ENCODE measurements around the gene FBL. TPM values are rescaled to one million over a fixed set of nuclear protein-coding genes. Genes with fewer than 3 reads are reported as not detected.

Gene FBL
- total and polyA plus RNA-seq, 10 of the 15 experiments (the other 5 are each of a cell fraction or from before 2014, with no cell fraction given), result 156 to 1,083 (median 478) TPM

- TF ChIP-seq, protein P1, sequence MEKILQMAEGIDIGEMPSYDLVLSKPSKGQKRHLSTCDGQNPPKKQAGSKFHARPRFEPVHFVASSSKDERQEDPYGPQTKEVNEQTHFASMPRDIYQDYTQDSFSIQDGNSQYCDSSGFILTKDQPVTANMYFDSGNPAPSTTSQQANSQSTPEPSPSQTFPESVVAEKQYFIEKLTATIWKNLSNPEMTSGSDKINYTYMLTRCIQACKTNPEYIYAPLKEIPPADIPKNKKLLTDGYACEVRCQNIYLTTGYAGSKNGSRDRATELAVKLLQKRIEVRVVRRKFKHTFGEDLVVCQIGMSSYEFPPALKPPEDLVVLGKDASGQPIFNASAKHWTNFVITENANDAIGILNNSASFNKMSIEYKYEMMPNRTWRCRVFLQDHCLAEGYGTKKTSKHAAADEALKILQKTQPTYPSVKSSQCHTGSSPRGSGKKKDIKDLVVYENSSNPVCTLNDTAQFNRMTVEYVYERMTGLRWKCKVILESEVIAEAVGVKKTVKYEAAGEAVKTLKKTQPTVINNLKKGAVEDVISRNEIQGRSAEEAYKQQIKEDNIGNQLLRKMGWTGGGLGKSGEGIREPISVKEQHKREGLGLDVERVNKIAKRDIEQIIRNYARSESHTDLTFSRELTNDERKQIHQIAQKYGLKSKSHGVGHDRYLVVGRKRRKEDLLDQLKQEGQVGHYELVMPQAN (conservative IDR thresholded peaks at IDR 0.05), result peak; percentile 56; the same call in 1 of the 2 replicates
- TF ChIP-seq, protein P2, sequence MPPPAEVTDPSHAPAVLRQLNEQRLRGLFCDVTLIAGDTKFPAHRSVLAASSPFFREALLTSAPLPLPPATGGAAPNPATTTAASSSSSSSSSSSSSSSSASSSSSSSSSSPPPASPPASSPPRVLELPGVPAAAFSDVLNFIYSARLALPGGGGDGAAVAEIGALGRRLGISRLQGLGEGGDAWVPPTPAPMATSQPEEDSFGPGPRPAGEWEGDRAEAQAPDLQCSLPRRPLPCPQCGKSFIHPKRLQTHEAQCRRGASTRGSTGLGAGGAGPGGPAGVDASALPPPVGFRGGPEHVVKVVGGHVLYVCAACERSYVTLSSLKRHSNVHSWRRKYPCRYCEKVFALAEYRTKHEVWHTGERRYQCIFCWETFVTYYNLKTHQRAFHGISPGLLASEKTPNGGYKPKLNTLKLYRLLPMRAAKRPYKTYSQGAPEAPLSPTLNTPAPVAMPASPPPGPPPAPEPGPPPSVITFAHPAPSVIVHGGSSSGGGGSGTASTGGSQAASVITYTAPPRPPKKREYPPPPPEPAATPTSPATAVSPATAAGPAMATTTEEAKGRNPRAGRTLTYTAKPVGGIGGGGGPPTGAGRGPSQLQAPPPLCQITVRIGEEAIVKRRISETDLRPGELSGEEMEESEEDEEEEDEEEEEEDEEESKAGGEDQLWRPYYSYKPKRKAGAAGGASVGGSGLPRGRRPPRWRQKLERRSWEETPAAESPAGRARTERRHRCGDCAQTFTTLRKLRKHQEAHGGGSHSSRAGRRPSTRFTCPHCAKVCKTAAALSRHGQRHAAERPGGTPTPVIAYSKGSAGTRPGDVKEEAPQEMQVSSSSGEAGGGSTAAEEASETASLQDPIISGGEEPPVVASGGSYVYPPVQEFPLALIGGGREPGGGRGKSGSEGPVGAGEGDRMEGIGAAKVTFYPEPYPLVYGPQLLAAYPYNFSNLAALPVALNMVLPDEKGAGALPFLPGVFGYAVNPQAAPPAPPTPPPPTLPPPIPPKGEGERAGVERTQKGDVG (CRISPR knock-in tag; IDR thresholded peaks at IDR 0.05), result no peak
- peak; percentile 75; the same call in 1 of the 2 replicates for TF ChIP-seq CREB1 (IDR thresholded peaks at IDR 0.05; ENCODE audit: low read depth)
- no peak for TF ChIP-seq ETV6 (conservative IDR thresholded peaks at IDR 0.05 in 1 of 2, IDR thresholded peaks at IDR 0.05 in 1 of 2; ENCODE audit: borderline replicate concordance in 1 of 2, low read depth in 1 of 2)
- TF ChIP-seq SKIL (IDR thresholded peaks at IDR 0.05; ENCODE audit: low read depth, poor library complexity, severe bottlenecking), result no peak
- no peak for TF ChIP-seq KLF5 (IDR thresholded peaks at IDR 0.05; ENCODE audit: partially characterized antibody)
- TF ChIP-seq TBL1XR1 (IDR thresholded peaks at IDR 0.05; ENCODE audit: low read depth, low read length), result no peak
- TF ChIP-seq ASH2L (IDR thresholded peaks at IDR 0.05; ENCODE audit: borderline replicate concordance, low read depth), result no peak
- no peak for TF ChIP-seq CBX3 (IDR thresholded peaks at IDR 0.05; ENCODE audit: borderline replicate concordance, low read depth)
- TF ChIP-seq CHD2 (IDR thresholded peaks at IDR 0.05; ENCODE audit: borderline replicate concordance, low read depth, low read length), result no peak
- TF ChIP-seq, protein P3, sequence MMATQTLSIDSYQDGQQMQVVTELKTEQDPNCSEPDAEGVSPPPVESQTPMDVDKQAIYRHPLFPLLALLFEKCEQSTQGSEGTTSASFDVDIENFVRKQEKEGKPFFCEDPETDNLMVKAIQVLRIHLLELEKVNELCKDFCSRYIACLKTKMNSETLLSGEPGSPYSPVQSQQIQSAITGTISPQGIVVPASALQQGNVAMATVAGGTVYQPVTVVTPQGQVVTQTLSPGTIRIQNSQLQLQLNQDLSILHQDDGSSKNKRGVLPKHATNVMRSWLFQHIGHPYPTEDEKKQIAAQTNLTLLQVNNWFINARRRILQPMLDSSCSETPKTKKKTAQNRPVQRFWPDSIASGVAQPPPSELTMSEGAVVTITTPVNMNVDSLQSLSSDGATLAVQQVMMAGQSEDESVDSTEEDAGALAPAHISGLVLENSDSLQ (IDR thresholded peaks at IDR 0.05), result peak; percentile 31; the same call in 1 of the 2 replicates
- TF ChIP-seq, protein P4, sequence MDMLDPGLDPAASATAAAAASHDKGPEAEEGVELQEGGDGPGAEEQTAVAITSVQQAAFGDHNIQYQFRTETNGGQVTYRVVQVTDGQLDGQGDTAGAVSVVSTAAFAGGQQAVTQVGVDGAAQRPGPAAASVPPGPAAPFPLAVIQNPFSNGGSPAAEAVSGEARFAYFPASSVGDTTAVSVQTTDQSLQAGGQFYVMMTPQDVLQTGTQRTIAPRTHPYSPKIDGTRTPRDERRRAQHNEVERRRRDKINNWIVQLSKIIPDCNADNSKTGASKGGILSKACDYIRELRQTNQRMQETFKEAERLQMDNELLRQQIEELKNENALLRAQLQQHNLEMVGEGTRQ (IDR thresholded peaks at IDR 0.05; ENCODE audit: borderline replicate concordance, low read depth, low read length), result no peak
- no peak for TF ChIP-seq REST (IDR thresholded peaks at IDR 0.05; ENCODE audit: low read depth, low read length)
Observed at GRCh38 chr19:39824143-39825092, 21.8 kb downstream of the FBL start (continued).

Measured in GM12878 (cell line).